Suppressor macrophage treated with lipopolysaccharide for 4 hours (primary cell): ENCODE data around the gene KCNQ1.
"Not testable (repeated sequence)": the region's sequence is repeated elsewhere in the genome, so short reads cannot be mapped to it uniquely, and the experiment has no call there.

Experiments
- DNase-seq: peaks from one replicate; pipeline ENCODE4 v3.0.0-alpha.2; 2020

KCNQ1 gene

DNA sequence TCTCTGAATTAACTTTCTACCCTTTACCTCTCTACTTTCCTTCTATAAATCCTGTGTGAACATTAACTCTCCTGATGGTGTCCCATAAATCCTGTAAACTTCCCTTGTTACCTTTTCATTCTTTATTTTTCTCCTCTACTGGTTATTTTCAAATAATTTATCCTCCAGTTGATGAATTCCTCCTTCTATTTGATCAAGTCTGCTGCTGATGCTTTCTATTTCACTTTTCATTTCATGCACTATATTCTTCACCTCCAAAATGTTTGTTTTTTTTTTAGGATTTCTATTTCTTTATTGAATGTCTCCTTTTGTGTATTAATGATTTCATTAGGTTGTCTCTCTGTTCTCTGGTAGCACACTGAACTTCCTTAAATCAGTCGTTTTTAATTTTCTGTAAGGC is 186.4 kb downstream of the KCNQ1 start:
- no peak for DNase-seq

DNA sequence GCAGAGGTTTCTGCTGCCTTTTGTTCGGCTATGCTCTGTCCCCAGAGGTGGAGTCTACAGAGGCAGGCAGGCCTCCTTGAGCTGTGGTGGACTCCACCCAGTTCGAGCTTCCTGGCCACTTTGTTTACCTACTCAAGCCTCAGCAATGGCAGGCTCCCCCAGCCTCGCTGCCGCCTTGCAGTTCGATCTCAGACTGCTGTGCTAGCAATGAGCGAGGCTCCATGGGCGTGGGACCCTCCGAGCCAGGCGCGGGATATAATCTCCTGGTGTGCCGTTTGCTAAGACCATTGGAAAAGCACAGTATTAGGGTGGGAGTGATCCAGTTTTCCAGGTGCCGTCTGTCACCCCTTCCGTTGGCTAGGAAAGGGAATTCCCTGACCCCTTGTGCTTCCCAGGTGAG is 195.0 kb downstream of the KCNQ1 start:
- not testable (repeated sequence) for DNase-seq

DNA sequence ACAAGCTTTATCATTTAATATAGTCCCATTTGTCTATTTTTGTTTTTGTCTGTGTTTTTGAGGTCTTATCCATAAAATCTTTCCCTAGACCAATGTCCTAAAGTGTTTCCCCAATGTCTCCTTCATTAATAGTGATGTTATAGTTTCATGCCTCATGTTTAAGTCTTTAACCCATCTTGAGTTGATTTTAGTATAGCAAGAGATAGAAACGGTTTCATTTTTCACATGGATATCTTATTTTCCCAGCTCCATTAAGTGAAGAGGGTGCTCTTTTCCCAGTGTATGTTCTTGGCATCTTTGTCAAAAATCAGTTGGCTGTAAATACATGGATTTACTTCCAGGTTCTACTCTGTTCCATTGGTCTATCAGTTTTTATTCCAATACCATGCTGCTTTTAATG is 196.8 kb downstream of the KCNQ1 start:
- DNase-seq: no peak

DNA sequence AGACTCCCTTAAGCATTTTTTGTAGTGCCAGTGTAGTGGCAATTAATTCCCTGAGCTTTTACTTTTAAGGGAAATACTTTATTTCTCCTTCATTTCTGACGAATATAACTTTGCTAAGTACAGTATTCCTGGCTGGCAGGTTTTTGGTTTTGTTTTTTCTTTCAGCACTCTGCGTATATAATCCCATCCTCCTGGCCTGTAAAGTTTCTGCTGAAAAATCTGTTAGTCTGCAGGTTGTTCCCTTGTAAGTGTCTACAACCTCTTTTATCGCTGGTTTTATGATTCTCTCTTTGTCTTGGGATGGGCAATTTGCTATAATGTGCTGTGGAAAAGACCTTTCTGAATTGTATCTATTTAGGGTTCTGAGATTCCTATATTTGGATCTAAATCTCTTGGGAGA is 198.9 kb downstream of the KCNQ1 start:
- DNase-seq: no peak

DNA sequence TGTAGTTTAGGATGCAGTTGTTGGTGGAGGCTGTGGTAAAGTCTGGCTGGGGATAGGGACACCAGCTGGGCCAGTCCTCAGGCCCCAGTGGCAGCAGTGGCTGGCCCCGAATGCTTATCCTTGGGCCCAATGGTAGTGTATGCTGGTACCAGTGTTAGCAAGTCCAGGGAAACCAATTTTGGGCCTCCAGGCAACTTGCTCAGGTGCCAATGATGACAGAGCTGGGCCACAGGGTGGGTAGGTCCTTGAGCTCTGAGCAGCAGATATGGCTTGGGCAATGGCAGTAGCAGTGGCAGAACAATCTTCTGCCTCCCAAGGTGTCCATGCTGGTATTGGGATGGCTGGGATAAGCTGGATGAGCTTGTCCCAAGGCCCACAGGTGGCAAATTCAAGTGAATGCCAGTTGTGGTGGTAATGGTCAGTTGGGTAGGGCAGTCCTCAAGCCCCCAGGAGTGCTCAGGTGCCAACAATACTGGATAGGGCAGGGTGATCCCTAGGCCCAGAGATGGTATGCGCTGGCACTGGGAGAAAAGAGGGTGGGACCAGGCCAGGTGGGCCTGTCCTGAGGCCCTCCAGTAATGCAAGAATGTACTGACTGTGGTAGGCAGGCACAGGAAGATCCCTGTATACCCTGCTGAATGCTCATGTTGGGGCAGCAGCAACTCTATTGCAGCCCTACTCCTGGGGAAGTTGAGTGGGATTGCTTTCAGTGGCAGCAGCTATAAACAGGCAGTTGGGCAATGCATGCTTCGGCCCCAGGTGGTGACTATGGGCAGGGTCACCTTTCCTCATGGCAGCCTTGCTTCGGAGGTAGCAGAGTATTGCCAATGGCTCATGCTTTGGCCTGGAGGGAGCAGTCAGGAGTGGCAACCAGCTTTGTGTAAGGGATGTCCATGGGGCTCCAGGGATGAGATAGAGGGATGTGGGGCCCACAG is 200.3 kb downstream of the KCNQ1 start:
- no peak for DNase-seq

DNA sequence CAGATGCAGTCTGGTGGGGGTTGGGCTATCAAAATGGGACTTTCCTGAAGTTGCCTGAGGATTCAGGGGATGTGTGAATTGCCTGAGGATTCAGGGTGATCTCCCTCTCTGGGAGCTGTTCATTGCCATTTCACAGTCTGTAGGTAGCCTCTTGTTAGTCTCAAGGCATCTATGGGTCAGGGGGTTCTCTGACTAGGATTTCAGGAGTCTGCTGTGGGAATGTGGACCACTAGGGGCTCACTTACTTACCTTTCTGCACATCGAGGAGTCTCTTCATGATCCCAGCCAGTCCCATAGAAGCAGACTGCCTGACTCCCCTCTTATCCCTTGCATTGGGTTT is 200.9 kb downstream of the KCNQ1 start:
- DNase-seq: no peak

DNA sequence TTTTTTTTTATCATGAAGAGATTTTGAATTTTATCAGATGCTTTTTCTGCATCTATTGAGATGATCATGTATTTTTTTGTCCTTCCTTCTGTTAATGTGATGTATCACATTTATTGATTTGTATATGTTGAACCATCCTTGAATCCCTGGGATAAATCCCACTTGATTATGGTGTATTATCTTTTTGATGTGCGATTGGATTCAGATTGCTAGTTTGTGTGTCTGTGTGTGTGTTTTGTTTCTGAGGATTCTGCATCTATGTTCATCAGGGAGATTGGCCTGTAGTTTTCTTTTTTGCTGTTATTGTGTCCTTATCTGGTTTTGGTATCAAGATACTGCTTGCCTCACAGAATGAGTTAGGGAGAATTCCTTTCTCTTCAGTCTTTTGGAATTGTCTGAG is 202.4 kb downstream of the KCNQ1 start:
- DNase-seq: no peak

DNA sequence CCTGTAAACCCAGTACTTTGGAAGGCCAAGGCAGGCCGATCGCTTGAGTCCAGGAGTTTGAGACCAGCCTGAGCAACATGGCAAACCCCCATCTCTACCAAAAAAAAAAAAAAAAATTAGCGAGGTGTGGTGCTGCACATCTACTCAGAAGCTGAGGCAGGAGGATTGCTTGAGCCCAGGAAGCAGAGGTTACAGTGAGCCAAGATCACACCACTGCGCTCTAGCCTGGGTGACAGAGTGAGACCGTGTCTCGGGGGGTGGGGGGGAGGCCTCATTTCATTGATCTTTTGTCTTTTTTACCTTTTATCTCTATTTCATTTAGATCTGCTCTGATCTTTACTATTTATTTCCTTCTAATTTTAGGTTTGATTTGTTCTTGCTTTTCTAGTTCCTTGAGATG is 203.1 kb downstream of the KCNQ1 start:
- no peak for DNase-seq

DNA sequence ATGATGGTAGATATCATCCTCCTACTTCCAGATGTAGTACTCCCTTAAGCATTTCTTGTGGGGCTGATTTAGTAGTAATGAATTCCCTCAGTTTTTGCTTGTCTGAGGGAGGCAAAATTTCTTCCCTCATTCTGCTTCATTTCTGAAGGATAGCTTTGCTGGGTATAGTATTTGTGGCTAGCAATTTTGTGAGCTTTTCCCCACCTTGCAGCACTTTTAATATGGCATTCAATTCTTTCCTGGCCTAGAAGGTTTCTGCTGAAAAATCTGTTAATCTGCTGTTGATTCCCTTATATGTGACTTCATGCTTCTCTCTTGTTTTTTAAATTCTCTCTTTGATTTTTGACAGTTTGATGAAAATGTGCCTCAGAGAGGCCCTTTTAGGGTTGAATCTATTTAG is 204.6 kb downstream of the KCNQ1 start:
- no peak for DNase-seq

DNA sequence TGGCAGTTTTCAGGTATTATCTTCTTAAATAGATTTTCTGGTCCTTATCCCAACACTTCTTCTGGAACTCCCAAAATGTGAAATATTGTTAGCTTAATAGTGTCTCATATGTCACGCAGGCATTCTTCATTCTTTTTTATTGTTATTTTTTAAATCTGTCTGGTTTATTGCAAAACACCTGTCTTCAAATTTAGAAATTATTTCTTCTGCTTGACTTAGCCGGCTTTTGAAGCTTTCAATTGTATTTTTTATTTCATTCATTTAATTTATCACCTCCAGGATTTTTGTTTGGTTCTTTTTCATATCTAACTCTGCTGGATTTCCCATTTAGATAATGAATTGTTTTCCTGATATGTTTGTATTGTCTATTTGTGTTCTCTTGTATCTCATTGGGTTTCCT is 205.0 kb downstream of the KCNQ1 start:
- no peak for DNase-seq

DNA sequence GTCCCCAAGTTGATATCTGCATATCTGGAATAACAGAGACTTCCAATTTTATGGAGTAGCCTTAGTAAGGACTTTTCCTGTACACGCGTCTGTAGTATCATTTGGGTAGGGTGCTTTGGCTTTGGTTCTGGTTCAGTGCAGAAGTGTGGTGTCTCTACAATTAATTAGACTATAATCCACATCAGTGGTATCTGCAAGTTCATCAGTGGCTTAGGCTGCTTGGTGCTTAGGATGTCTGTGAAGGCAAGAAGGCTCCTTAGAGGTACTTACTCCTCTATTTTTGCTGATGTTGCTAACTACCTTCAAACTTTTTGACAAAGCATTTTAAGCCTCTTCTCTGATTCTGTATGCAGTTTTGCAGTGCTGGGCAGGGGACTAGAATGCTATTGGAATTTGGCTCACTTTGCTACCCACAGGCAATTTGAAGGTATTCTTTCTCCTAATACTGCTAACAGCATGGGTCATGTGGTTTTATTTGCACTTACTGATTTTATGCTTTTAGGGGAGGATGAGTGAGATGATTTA is 205.6 kb downstream of the KCNQ1 start:
- DNase-seq: no peak

DNA sequence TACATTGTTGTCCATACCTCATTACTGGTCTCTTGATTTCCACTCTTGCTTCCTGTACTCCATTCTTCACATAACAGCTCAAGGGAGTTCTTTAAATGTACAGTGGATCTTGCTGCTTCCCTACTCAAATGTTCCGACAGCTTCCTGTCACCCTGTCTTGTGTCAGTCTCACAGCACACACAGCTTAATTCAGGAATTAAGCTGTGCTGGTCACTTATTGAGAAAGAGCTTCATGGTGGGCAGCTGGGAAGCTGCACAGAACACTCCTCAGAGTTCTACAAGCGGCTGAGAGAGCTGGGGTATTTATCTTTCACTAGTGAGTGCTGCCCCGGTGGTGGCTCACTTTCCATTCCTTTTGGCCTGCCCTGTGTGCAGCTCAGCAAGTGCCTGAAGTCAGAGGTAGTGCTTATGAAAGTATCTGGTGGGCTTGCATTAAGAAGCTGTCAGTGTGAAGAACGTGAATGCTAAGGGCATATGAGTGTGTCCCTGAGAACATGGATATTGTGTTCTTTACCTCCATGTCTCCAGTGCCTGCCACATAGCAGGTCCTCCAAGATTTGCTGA is 206.3 kb downstream of the KCNQ1 start:
- DNase-seq: no peak

DNA sequence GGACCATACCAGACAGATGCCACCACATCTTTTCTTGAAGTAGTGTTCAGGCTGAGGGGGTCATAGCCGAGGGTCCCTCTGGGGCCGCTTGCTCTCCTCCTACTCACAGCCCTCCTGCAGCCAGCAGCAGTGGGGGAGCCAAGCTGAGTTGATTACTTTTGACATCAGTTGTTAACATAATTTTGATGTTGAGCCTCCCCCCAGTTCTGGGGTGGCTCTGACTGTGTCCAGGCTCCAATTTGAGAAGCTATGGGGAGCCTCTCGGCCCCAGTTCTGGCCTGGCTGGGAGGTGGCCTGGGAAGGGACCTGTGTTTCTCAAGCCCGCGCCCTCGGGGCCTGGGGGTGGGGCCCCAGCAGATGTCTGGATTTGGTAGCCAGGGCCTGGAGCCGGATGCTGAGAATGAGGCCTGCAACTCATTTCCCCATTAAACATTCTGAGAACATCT is 207.0 kb downstream of the KCNQ1 start:
- no peak for DNase-seq

DNA sequence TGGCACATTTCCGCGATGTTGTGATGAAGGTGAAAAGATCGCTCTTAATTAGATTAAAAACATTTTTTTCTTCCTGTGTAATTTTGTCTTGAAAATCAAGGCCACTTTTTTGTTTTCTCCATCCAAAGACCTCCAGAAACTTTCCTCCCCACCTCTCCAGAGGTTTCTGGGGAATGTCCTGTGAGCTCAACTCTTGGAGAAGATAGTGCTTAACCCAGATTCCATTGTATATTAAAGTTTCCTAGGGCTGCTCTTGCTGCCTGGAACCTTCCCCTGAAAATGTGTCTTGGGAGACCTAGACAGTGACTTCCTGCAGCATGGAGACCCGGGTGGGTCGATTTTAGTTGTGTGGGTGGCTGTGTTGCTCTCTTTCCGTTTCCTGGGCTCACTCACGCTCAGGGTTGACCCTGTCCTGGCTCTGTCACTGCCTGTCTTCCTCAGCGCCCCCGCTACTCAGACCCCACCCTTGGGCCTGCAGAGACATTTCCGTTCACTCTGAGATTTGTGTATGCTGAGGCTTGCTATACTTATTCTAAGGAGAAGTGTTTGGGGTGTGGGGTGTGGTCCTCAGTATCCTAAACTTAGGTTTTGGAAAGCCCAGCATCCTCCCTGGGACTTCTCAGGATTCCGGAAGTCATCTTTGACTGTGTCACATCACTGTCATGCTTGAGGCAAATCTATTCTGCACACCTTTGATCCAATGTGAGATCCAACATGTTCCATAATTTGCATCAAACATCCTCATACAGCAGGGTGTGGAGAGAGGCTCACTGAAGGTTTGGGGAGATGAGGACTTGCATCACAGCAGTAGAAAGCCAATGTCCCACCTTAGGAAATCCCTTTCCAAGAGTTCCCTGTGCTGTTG is 207.8 kb downstream of the KCNQ1 start:
- DNase-seq: no peak

DNA sequence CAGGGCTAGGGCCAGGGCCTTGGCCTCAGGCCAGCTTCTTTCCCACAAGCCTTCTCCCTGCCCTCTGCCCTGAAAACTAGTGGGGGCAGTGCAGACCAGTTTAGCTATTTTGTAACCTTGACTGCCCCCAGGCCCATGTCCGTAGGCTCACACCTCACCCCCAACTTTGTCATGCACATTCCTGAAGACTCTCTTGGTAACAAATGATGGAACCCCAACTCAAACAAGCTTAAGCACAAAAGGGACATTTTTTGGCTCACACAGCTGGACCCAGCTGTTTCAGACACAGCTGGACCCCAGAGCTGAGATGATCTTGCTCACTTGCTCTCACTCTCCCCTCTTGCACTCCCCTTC is 208.4 kb downstream of the KCNQ1 start:
- no peak for DNase-seq

DNA sequence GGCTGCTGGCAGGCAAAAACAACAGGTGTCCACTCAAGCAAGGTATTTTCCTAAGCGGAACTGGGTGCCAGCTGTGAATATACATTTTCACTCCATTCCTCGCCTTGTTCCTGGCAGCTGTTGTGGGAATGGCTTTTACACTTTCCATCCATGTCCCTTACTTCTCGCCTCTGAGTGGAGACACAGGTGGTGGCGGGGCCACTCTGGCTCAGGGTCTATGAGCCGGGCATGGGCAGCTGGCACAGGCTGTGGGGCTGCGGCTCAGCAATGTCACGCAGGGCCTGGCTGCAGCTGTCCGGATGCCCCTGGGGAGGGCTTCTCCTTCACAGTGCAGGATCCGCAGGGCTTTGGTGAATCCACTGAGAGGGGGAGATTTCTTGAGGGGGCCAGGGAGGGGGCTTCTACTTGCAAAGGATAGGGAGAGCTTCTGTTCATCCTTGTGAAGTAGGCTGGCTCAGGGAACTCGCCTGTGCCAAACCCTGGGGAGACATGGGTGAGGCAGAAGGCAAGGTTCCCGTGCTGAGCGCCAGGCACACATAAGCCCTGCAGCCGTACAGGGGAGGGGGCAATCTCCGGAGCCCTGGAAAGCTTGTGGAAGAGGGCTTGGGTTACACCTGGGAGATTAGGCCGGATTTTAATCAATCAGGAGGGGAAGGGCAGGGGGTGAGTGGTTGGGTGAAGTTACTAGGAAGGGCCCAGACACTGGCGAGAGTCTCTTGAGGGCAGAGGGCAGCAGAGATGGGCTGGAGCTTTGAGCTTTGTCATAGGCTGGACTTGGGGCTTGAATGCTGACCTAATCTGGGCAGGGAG is 209.3 kb downstream of the KCNQ1 start:
- DNase-seq: peak; percentile 40

DNA sequence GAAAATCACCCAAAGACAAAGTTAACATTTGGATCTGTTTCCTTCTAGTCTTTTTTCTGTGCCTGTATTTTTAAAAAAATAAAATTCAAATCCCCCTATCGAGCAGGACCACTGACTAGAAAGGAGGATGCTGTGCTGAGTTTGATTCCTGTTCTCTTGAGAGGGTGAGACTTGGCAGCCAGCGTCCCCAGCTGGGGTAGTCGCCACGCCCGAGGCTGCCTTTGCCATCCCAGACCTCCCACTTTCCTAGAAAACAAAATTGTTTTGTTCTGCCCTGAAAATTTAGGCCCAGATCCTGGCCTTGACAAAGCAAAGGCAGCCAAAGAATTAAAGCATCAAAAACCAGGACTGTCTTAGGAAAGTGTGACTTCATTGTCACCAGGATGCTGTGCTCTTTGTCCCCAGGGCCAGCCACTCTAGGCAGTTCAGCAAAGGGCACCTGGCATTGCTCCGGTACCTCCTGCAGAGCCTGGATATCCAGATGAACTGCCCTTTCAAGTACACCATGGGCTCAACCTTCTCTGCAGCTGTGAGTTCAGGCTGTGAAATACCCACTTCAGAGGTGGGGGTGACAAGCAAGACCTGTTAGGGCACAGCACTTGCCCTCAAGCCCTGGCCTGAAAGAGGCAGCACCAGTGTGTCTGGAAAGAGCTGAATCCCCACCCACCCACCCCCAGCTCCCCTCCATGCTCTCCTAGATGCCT is 210.4 kb downstream of the KCNQ1 start:
- no peak for DNase-seq

DNA sequence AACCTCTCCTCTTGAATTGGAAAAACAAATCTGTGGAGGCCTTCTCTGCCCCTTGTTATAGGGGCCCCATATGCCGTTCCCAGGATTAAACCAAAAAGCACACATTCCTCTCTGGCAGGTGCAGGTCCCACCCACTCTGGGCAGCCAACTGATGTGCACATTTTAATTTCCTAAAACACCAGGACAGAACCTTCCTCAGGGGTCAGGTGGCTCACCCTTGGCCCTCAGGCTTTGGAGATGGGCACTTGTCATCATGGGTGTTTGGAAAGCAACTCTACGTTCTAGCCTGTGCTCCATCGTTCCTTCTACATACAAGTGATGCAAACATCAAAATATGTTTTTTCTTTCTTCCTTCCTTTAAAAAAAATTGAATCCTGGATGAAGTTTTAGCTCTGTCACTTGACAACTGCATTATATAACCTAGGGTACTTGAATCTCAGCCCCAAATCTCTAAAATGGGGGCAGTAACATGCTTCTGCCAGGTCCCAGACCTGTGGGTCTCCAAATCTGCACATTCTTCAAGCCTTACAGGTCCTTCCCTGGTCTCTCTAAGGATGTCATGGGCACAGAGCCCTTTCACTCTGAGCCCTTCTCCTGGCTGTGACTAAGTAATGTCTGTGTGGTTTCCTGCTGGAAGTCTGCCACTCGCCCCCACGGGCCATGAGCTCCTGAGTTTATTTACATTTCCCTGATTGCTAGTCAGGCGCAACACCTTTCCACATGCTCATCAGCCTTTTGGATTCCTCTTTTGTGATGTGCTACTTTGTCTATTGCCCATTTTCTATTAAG is 211.2 kb downstream of the KCNQ1 start:
- DNase-seq: peak; percentile 5

DNA sequence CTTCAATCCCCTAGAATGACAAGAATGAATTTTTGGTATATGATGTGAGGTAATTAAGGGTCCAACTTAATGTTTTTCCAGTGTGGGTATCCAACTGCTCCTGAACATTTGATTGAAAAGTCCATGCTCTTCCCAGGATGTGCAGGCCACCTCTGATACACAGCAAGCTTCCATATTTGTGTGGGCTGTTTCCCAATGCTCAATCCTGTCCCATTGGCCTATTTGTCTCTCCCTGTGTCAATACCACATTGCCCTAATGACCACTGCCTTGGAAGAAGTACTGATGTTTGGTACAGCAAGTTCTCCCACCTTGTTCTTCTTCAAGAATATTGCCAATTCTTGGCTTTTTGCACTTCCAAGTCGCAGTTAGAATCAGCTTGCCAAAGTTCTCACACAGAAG is 212.1 kb downstream of the KCNQ1 start:
- DNase-seq: no peak

DNA sequence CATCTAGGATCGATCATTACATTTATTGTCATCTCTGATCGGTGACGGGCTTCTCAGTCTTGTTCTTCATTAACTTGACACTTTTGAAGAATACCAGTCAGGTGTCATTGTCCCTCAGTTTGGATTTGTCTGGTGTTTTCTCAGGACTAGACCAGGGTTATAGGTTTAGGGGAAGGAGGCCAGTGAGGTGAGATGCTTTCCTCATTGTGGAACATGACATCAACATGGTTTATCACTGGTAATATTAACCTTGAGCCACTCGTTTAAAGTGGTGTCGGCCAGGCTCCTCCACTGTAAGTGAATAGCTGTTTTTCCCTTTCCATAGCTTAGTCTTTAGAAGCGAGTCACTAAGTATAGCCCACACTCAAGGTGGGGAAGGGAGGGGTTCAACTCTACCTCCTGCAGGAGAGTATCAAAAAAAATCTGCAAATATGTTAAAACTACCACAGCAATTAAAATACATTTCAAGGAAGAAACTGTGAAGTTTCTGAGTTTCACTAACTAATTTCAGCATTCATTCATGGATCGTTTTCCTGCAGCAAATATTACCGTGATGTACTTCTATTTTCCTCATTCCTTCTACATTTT is 213.0 kb downstream of the KCNQ1 start:
- DNase-seq: no peak
